ENCODE measurements around the gene PRKAR1B. TPM values are rescaled to one million over a fixed set of nuclear protein-coding genes. Genes with fewer than 3 reads are reported as not detected.

Gene PRKAR1B
- total RNA-seq, 2 experiments from 2014 or later = 22.5 to 41.6 TPM

- Histone ChIP-seq H3K9me2 (ENCODE audit: insufficient read depth, low read length) (no peaks in the 10 kb centered on the region), H2AFZ (ENCODE audit: low read length) (no peak overlapping the region), H3K27ac (ENCODE audit: low read depth, low read length, poor library complexity, severe bottlenecking) (no peak overlapping the region), H4K20me1 (ENCODE audit: insufficient read depth, low read length) (no peaks in the 10 kb centered on the region), H3K36me3 (ENCODE audit: insufficient read depth, low read length) (peaks cover 9% of the 10 kb centered on the region), H3K4me3 (ENCODE audit: low read depth, low read length, poor library complexity, severe bottlenecking) (no peak overlapping the region), H3K4me2 (ENCODE audit: low read length) (no peak overlapping the region), H3K79me2 (ENCODE audit: insufficient read depth, low read depth, low read length) (no peaks in the 10 kb centered on the region), H3K9me3 (ENCODE audit: low read length) (no peaks in the 10 kb centered on the region), H3K4me1 (ENCODE audit: insufficient read depth, low read length, poor library complexity, severe bottlenecking) (no peaks in the 10 kb centered on the region)
- ChIA-PET CTCF (ENCODE audit: unreplicated experiment) (no interaction called here), POLR2A (no interaction called here)
- no TSS peak for BruUV-seq (replicated peaks)
- TF ChIP-seq CTCF (conservative IDR thresholded peaks at IDR 0.05; ENCODE audit: low read length) (no peak), EZH2phosphoT487 (IDR thresholded peaks at IDR 0.05; ENCODE audit: borderline replicate concordance, low read depth, low read length) (no peak)
- DNase-seq (ENCODE audit: low spot score) = no peak
- intact Hi-C loops (cut with micrococcal nuclease; ENCODE audit: unreplicated experiment) = no loop called here
Observed at GRCh38 chr7:577278-577665, 149.8 kb downstream of the PRKAR1B start.

GRCh38 chr7:576524-577277 lies 150.4 kb downstream of the PRKAR1B start:
- TF ChIP-seq CTCF (conservative IDR thresholded peaks at IDR 0.05; ENCODE audit: low read length) = no peak
- TF ChIP-seq EZH2phosphoT487 (IDR thresholded peaks at IDR 0.05; ENCODE audit: borderline replicate concordance, low read depth, low read length) = no peak
- Histone ChIP-seq H3K4me3 (ENCODE audit: low read depth, low read length, poor library complexity, severe bottlenecking) (no peak overlapping the region), H3K27ac (ENCODE audit: low read depth, low read length, poor library complexity, severe bottlenecking) (no peak overlapping the region), H3K36me3 (ENCODE audit: insufficient read depth, low read length) (peaks cover 9% of the 10 kb centered on the region), H3K9me3 (ENCODE audit: low read length) (no peaks in the 10 kb centered on the region), H3K4me2 (ENCODE audit: low read length) (no peak overlapping the region), H3K79me2 (ENCODE audit: insufficient read depth, low read depth, low read length) (no peaks in the 10 kb centered on the region), H3K9me2 (ENCODE audit: insufficient read depth, low read length) (no peaks in the 10 kb centered on the region), H2AFZ (ENCODE audit: low read length) (no peak overlapping the region), H4K20me1 (ENCODE audit: insufficient read depth, low read length) (no peaks in the 10 kb centered on the region), H3K4me1 (ENCODE audit: insufficient read depth, low read length, poor library complexity, severe bottlenecking) (no peaks in the 10 kb centered on the region)
- no TSS peak for BruUV-seq (replicated peaks)
- CTCF ChIA-PET (ENCODE audit: unreplicated experiment) = no interaction called here
- POLR2A ChIA-PET = no interaction called here
- intact Hi-C loops (cut with micrococcal nuclease; ENCODE audit: unreplicated experiment) = no loop called here
- no peak for DNase-seq (ENCODE audit: low spot score)
